Stimulated activated CD8-positive, alpha-beta memory T cell treated with anti-CD3 and anti-CD28 coated beads, Interleukin-12 subunit alpha, Interleukin-12 subunit beta, amount 100 ng/mL, for 4 hours (primary cell): ENCODE results near the gene TRIM6.
"Not testable (repeated sequence)": the region's sequence is repeated elsewhere in the genome, so short reads cannot be mapped to it uniquely, and the experiment has no call there.

ENCODE experiments used
- DNase-seq: peaks from one replicate; pipeline ENCODE4 v3.0.0-alpha.2; 2020; ENCODE audit warnings: low read depth

The TRIM6 gene

GRCh38 chr11:5604896-5605295, 8.5 kb downstream of the TRIM6 start:
- DNase-seq: no peak

DNA sequence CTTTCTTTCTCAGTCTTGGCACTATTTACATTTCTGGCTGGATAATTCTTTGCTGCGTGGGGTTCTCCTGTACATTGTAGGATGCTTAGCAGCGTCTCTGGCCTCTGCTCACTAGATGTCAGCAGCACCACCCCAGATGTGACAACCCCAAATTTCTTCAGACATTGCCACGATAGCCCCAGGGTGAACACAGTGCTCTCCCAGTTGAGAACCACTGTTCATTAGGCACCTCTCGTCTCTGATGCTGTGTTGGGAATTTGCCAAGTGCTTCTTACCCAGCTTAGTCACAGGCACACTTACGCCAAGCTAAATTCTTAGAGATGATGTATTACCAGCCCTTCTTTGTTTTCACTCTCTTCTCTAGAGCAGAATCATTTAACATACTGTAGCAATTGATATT, 9.4 kb downstream of the TRIM6 start:
- DNase-seq: no peak

- DNase-seq: no peak
These were observed 12.4 kb downstream of the TRIM6 start for GRCh38 chr11:5608808-5609207.

DNA sequence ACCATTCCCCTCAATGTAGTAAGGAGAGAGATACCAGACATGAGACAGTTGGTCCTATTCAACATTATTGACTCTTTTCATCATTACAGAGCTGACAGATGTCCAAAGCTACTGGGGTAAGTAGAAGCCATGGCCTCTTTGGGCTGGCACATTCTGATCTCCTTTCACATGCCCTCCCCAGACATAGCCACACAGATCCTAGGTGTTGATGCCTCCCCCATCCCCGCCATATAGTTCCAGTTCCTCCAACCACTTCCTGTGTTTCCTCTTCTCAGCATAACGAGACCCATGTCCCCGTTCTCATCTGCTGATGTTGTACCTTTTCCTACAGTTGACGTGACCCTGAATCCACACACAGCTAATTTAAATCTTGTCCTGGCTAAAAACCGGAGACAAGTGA, 14.0 kb downstream of the TRIM6 start:
- DNase-seq: no peak

DNA sequence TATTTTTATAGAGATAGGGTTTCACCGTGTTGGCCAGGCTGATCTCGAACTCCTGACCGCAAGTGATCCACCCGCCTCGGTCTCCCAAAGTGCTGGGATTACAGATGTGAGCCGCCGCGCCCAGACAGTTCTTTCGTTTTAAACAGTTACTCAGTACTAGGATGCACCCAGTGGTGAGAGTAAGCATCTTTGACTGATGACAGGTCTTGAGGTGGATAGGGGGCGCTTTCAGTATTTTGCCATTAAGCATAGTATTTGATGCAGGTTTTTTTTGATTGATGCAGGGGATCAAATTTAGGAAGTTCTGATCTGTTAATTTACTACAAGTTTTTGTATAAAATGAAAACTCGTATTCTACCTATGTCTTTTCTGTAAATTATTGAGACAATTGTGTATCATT, 15.2 kb downstream of the TRIM6 start:
- no peak for DNase-seq

DNA sequence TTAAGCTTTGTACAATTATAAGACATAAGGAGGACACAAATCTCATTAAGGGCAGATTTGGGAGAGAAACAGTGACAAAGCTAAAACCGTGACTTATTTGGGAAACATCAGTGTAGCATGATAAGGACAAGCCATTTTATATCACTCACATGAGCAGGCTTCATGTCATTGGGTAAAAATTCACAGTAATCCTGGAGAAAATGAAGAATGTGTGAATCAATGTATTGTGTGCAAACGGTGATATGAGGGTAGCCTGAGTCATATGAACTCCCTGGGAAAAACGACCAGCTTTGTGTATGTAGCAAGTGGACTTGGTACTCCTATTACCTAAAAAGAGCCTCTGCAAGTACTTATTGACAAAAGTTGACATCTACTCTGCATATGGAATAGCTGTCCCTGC, 22.4 kb downstream of the TRIM6 start:
- no peak for DNase-seq

- no peak for DNase-seq
These were observed 24.4 kb downstream of the TRIM6 start for GRCh38 chr11:5620651-5621521.

DNA sequence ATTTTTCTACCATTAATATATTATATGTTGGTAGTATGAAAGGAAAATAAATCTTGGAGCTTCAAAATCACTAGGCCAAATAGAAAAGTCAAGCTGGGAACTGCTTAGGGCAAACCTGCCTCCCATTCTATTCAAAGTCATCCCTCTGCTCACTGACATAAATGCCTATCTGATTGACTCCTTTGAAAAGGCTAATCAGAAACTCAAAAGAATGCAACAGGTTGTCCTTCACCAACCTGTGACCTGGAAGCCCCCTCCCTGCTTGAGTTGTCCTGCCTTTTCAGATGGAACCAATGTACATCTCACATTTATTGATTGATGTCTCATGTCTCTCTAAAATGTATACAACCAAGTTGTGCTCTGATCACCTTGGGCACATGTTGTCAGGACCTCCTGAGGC, 25.1 kb downstream of the TRIM6 start:
- no peak for DNase-seq

GRCh38 chr11:5622802-5623201, 26.4 kb downstream of the TRIM6 start:
- no peak for DNase-seq

- DNase-seq: peak; percentile 26
These were observed 28.2 kb downstream of the TRIM6 start, which contains the start of gene TRIM34 for GRCh38 chr11:5624489-5625279. Gene TRIM34, plus strand, starts transcription at chr11:5625001. Its CDS starts 7,331 bp downstream, at chr11:5632332.

GRCh38 chr11:5625281-5625680, 28.8 kb downstream of the TRIM6 start:
- DNase-seq: no peak

GRCh38 chr11:5626196-5626595, 29.8 kb downstream of the TRIM6 start:
- DNase-seq: no peak

- no peak for DNase-seq
These were observed 35.0 kb downstream of the TRIM6 start for GRCh38 chr11:5631417-5631816.

GRCh38 chr11:5631969-5632635, 35.7 kb downstream of the TRIM6 start:
- DNase-seq: no peak

- DNase-seq: no peak
These were observed 43.5 kb downstream of the TRIM6 start for GRCh38 chr11:5639953-5640352.

- DNase-seq: no peak
These were observed 47.1 kb downstream of the TRIM6 start for GRCh38 chr11:5643585-5643984.

GRCh38 chr11:5646139-5646538, 49.7 kb downstream of the TRIM6 start:
- no peak for DNase-seq

GRCh38 chr11:5655474-5655873, 59.0 kb downstream of the TRIM6 start:
- DNase-seq: no peak

DNA sequence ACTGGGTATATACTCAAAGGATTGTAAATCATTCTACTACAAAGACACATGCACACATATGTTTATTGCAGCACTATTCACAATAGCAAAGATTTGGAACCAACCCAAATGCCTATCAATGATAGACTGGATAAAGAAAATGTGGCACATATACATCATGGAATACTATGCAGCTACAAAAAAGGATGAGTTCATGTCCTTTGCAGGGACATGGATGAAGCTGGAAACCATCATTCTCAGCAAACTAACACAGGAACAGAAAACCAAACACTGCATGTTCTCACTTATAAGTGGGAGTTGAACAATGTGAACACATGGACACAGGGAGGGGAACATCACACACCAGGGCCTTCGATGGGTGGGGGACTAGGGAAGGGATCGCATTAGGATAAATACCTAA, 60.5 kb downstream of the TRIM6 start:
- DNase-seq: not testable (repeated sequence)

- no peak for DNase-seq
These were observed 61.9 kb downstream of the TRIM6 start for GRCh38 chr11:5658318-5658717.
